ENCODE measurements around the gene UBE2J1.

UBE2J1 gene

DNA sequence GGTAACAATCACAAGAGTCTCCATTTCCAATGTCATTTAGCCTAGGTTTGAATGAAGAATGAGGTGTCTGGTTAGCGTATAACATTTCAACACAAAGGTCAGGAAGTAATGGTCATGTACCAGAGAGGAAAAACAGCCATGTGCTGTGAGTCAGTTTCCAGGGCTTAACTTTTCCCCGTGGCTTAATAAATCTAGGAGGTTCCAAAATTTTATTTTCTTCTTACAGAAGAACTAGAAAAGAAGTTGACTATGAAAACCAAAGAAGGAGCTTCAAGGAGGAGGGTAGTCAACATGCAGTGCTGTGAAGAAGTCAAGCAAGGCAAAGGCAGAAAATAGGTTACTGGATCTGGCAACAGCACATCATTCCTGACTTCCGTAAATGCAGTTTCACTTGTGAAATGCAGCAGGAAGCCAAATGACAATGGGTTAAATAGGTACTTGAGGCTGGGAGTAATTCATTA lies 29.0 kb downstream of the UBE2J1 start:
- no peak overlapping the region for H3K27ac ChIP-seq (ENCODE audit: insufficient read depth in 1 of 2, low read depth in 1 of 2, low read length in 2 of 2, poor library complexity in 1 of 2, severe bottlenecking in 2 of 2)

DNA sequence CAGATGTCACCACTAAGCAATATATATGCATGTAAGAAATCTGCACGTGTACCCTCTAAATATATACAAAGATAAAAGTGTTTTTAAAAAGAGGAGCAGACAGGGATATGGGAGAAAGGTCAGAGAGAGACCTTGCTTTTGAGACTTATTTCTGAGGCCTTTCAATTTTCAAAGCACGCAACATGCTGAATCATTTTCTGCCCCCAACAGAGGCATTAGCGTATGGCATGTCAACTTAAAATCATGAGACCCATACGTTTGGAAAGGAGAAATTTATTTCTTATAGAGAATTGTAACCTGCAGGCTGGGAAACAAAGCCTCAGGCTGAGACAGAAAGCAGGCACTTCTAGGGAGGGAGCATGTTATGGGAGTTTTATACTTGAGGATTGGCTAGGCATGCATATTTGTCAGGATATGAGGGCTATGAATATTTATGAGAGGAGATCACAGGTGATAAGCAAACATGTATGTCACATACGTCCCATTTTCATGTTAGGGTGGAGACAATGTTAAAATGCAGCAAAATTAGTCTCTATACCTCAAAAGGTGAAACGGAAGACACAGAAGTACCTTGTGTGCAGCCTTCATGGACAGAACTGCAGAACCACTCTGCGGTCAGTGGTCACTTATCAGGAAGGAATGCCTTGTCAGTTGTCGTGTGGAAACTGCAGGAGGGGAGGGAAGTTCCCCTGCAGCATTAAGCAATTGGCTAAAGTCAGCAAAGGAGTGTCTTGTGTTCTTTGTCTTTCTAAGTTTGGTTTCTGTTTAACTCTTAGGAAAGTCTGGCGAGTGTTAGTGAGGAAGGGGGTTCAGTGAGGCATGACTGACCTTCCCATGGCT lies 31.2 kb downstream of the UBE2J1 start:
- 84% methylated on average over 8 of the region's 9 CpGs for WGBS (ENCODE audit: insufficient coverage)
- ChIA-PET POLR2A (no interaction called here), CTCF (interaction anchor here (1.6 kb wide), 1 partner anchor 80 kb away, joined by 4 read pairs; no protein-coding TSS in a partner anchor)

More for the DNA sequence above, 29.0 kb downstream of the UBE2J1 start:
- CTCF ChIA-PET, result no interaction called here
- H3K27me3 ChIP-seq (replicated peaks in 2 of 5; ENCODE audit: control insufficient read depth in 4 of 5, insufficient read depth in 5 of 5, low read length in 4 of 5), result no peaks in the 10 kb centered on the region
- 70% methylated on average over 1 of the region's 3 CpGs for WGBS (ENCODE audit: insufficient coverage)
- peaks cover 0 to 10% (median 5%) of the 10 kb centered on the region in 4 experiments for H3K4me1 ChIP-seq (ENCODE audit: control extremely low read depth in 1 of 4, control insufficient read depth in 4 of 4, insufficient read depth in 4 of 4, low read length in 3 of 4)
- H3K9me3 ChIP-seq (ENCODE audit: control extremely low read depth in 1 of 5, control insufficient read depth in 4 of 5, insufficient read depth in 2 of 5, low read depth in 1 of 5, low read length in 4 of 5), result peaks cover 0 to 9% (median 0%) of the 10 kb centered on the region in 5 experiments
- peaks cover 12 to 18% (median 13%) of the 10 kb centered on the region in 4 experiments for H3K36me3 ChIP-seq (ENCODE audit: control insufficient read depth in 4 of 4, insufficient read depth in 4 of 4, low read length in 3 of 4)
- POLR2A ChIA-PET, result no interaction called here
- H3K4me3 ChIP-seq (ENCODE audit: control insufficient read depth in 1 of 7, extremely low read depth in 1 of 7, insufficient read depth in 4 of 7, low read depth in 2 of 7, low read length in 6 of 7), result no peak overlapping the region
- no peak for DNase-seq

DNA sequence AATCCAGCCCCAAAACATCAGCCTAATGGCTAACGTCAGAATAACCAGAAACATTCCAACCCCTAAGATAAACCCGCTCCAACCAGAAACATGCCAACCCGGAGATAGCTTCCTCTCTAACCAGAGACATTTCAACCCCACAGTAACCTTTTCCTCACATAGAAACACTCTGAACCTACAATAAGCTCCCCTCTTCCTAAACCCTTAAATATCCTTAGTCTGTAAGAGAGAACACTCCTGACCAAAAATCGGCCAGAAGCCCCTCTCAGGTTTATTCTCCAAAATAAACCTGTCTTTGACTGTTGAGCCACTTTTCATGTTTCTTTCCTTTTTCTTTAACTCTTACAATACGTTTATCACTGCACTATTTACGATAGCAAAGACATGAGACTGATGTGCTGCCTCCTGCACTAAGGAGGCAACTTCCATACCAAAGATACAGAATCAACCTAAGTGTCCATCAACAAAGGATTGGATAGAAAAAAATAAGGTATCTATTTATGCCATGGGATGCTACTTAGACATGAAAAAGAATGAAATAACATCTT lies 32.4 kb downstream of the UBE2J1 start:
- H3K27ac ChIP-seq (ENCODE audit: insufficient read depth in 1 of 2, low read depth in 1 of 2, low read length in 2 of 2, poor library complexity in 1 of 2, severe bottlenecking in 2 of 2), result no peak overlapping the region
- ChIA-PET POLR2A (no interaction called here), CTCF (interaction anchor here (1.1 kb wide), 1 partner anchor 22 kb away, joined by 4 read pairs; no protein-coding TSS in a partner anchor)
- no peak overlapping the region for H3K4me3 ChIP-seq (ENCODE audit: control insufficient read depth in 1 of 7, extremely low read depth in 1 of 7, insufficient read depth in 4 of 7, low read depth in 2 of 7, low read length in 6 of 7)
- peaks cover 0 to 9% (median 0%) of the 10 kb centered on the region in 5 experiments for H3K9me3 ChIP-seq (ENCODE audit: control extremely low read depth in 1 of 5, control insufficient read depth in 4 of 5, insufficient read depth in 2 of 5, low read depth in 1 of 5, low read length in 4 of 5)
- H3K4me1 ChIP-seq (ENCODE audit: control extremely low read depth in 1 of 4, control insufficient read depth in 4 of 4, insufficient read depth in 4 of 4, low read length in 3 of 4), result peaks cover 0 to 10% (median 5%) of the 10 kb centered on the region in 4 experiments
- no peaks in the 10 kb centered on the region for H3K27me3 ChIP-seq (replicated peaks in 2 of 5; ENCODE audit: control insufficient read depth in 4 of 5, insufficient read depth in 5 of 5, low read length in 4 of 5)
- peaks cover 0 to 9% (median 6%) of the 10 kb centered on the region in 4 experiments for H3K36me3 ChIP-seq (ENCODE audit: control insufficient read depth in 4 of 4, insufficient read depth in 4 of 4, low read length in 3 of 4)
- DNase-seq, result no peak
- 100% methylated on average over 6 of the region's 6 CpGs for WGBS (ENCODE audit: insufficient coverage)

More for the DNA sequence above, 31.2 kb downstream of the UBE2J1 start:
- H3K4me1 ChIP-seq (ENCODE audit: control extremely low read depth in 1 of 4, control insufficient read depth in 4 of 4, insufficient read depth in 4 of 4, low read length in 3 of 4), result peaks cover 0 to 10% (median 5%) of the 10 kb centered on the region in 4 experiments
- H3K36me3 ChIP-seq (ENCODE audit: control insufficient read depth in 4 of 4, insufficient read depth in 4 of 4, low read length in 3 of 4), result peaks cover 3 to 9% (median 6%) of the 10 kb centered on the region in 4 experiments
- H3K27me3 ChIP-seq (replicated peaks in 2 of 5; ENCODE audit: control insufficient read depth in 4 of 5, insufficient read depth in 5 of 5, low read length in 4 of 5), result no peaks in the 10 kb centered on the region
- peak overlapping the region in 2 of 7 experiments; percentile 23 to 31 for H3K4me3 ChIP-seq (ENCODE audit: control insufficient read depth in 1 of 7, extremely low read depth in 1 of 7, insufficient read depth in 4 of 7, low read depth in 2 of 7, low read length in 6 of 7)
- H3K27ac ChIP-seq (ENCODE audit: insufficient read depth in 1 of 2, low read depth in 1 of 2, low read length in 2 of 2, poor library complexity in 1 of 2, severe bottlenecking in 2 of 2), result peak overlapping the region in 1 of 2 experiments; percentile 53
- peaks cover 0 to 9% (median 0%) of the 10 kb centered on the region in 5 experiments for H3K9me3 ChIP-seq (ENCODE audit: control extremely low read depth in 1 of 5, control insufficient read depth in 4 of 5, insufficient read depth in 2 of 5, low read depth in 1 of 5, low read length in 4 of 5)
- DNase-seq, result peak in 2 of 3 donors; percentile 32 to 62

- POLR2A ChIA-PET, result no interaction called here
- CTCF ChIA-PET, result interaction anchor here (0.9 kb wide), 1 partner anchor 29 kb away, joined by 3 read pairs; no protein-coding TSS in a partner anchor
- DNase-seq, result no peak
- Histone ChIP-seq H3K4me1 (ENCODE audit: control extremely low read depth in 1 of 4, control insufficient read depth in 4 of 4, insufficient read depth in 4 of 4, low read length in 3 of 4) (peaks cover 4 to 19% (median 12%) of the 10 kb centered on the region in 4 experiments), H3K27me3 (replicated peaks in 2 of 5; ENCODE audit: control insufficient read depth in 4 of 5, insufficient read depth in 5 of 5, low read length in 4 of 5) (no peaks in the 10 kb centered on the region), H3K9me3 (ENCODE audit: control extremely low read depth in 1 of 5, control insufficient read depth in 4 of 5, insufficient read depth in 2 of 5, low read depth in 1 of 5, low read length in 4 of 5) (peaks cover 0 to 9% (median 0%) of the 10 kb centered on the region in 5 experiments), H3K27ac (ENCODE audit: insufficient read depth in 1 of 2, low read depth in 1 of 2, low read length in 2 of 2, poor library complexity in 1 of 2, severe bottlenecking in 2 of 2) (no peak overlapping the region), H3K36me3 (ENCODE audit: control insufficient read depth in 4 of 4, insufficient read depth in 4 of 4, low read length in 3 of 4) (peaks cover 0 to 11% (median 7%) of the 10 kb centered on the region in 4 experiments), H3K4me3 (ENCODE audit: control insufficient read depth in 1 of 7, extremely low read depth in 1 of 7, insufficient read depth in 4 of 7, low read depth in 2 of 7, low read length in 6 of 7) (no peak overlapping the region)
Measured at GRCh38 chr6:89317067-89317466, 35.5 kb downstream of the UBE2J1 start.

- Histone ChIP-seq H3K36me3 (ENCODE audit: control insufficient read depth in 4 of 4, insufficient read depth in 4 of 4, low read length in 3 of 4) (peaks cover 0 to 11% (median 3%) of the 10 kb centered on the region in 4 experiments), H3K4me1 (ENCODE audit: control extremely low read depth in 1 of 4, control insufficient read depth in 4 of 4, insufficient read depth in 4 of 4, low read length in 3 of 4) (peaks cover 0 to 21% (median 15%) of the 10 kb centered on the region in 4 experiments), H3K9me3 (ENCODE audit: control extremely low read depth in 1 of 5, control insufficient read depth in 4 of 5, insufficient read depth in 2 of 5, low read depth in 1 of 5, low read length in 4 of 5) (peaks cover 0 to under 1% (median 0%) of the 10 kb centered on the region in 5 experiments), H3K27me3 (replicated peaks in 2 of 5; ENCODE audit: control insufficient read depth in 4 of 5, insufficient read depth in 5 of 5, low read length in 4 of 5) (no peaks in the 10 kb centered on the region), H3K27ac (ENCODE audit: insufficient read depth in 1 of 2, low read depth in 1 of 2, low read length in 2 of 2, poor library complexity in 1 of 2, severe bottlenecking in 2 of 2) (no peak within 1 kb of the TSS), H3K4me3 (ENCODE audit: control insufficient read depth in 1 of 7, extremely low read depth in 1 of 7, insufficient read depth in 4 of 7, low read depth in 2 of 7, low read length in 6 of 7) (no peak within 1 kb of the TSS)
- DNase-seq, result no peak
- 96% methylated on average over 5 of the region's 6 CpGs for WGBS (ENCODE audit: insufficient coverage)
- ChIA-PET CTCF (interaction anchor here (0.7 kb wide), 1 partner anchor 51 kb away, joined by 3 read pairs; no protein-coding TSS in a partner anchor), POLR2A (no interaction called here)
Measured at GRCh38 chr6:89315249-89315885, 37.2 kb downstream of the UBE2J1 start, which contains the start of gene GABRR2. GABRR2 (minus strand) TSS chr6:89315299; CDS start chr6:89315165, 134 bp downstream.

GRCh38 chr6:89314692-89315091 lies 37.8 kb downstream of the UBE2J1 start:
- 100% methylated on average over 4 of the region's 7 CpGs for WGBS (ENCODE audit: insufficient coverage)
- CTCF ChIA-PET, result no interaction called here
- Histone ChIP-seq H3K36me3 (ENCODE audit: control insufficient read depth in 4 of 4, insufficient read depth in 4 of 4, low read length in 3 of 4) (peaks cover 0 to 11% (median 2%) of the 10 kb centered on the region in 4 experiments), H3K4me3 (ENCODE audit: control insufficient read depth in 1 of 7, extremely low read depth in 1 of 7, insufficient read depth in 4 of 7, low read depth in 2 of 7, low read length in 6 of 7) (no peak overlapping the region), H3K27me3 (replicated peaks in 2 of 5; ENCODE audit: control insufficient read depth in 4 of 5, insufficient read depth in 5 of 5, low read length in 4 of 5) (no peaks in the 10 kb centered on the region), H3K4me1 (ENCODE audit: control extremely low read depth in 1 of 4, control insufficient read depth in 4 of 4, insufficient read depth in 4 of 4, low read length in 3 of 4) (peaks cover 0 to 21% (median 15%) of the 10 kb centered on the region in 4 experiments), H3K9me3 (ENCODE audit: control extremely low read depth in 1 of 5, control insufficient read depth in 4 of 5, insufficient read depth in 2 of 5, low read depth in 1 of 5, low read length in 4 of 5) (no peaks in the 10 kb centered on the region), H3K27ac (ENCODE audit: insufficient read depth in 1 of 2, low read depth in 1 of 2, low read length in 2 of 2, poor library complexity in 1 of 2, severe bottlenecking in 2 of 2) (no peak overlapping the region)
- POLR2A ChIA-PET, result no interaction called here
- DNase-seq, result no peak

Data from common myeloid progenitor, CD34-positive (primary cell).